ENCODE measurements around the gene LRBA.

DNA sequence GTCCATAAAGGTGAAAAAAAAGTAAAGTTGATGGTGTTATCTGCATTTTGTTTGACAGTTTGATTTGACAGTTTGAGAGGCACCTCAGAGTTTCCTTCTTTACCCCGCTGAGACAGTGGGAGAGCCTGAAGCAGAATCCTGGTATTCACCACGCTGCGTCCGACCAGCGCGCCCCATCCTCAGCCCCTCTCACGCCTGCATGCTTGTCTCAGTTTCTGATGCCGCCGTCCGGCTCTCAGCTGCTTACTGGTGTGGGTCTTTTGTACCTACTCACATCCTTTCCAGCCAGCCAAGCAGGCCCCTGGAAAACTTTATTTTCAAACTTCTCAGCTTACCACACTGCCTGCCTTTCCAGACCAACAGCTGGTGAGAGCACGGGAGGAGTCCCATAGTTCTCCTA is 761.7 kb downstream of the LRBA start:
- TF ChIP-seq, protein P1, sequence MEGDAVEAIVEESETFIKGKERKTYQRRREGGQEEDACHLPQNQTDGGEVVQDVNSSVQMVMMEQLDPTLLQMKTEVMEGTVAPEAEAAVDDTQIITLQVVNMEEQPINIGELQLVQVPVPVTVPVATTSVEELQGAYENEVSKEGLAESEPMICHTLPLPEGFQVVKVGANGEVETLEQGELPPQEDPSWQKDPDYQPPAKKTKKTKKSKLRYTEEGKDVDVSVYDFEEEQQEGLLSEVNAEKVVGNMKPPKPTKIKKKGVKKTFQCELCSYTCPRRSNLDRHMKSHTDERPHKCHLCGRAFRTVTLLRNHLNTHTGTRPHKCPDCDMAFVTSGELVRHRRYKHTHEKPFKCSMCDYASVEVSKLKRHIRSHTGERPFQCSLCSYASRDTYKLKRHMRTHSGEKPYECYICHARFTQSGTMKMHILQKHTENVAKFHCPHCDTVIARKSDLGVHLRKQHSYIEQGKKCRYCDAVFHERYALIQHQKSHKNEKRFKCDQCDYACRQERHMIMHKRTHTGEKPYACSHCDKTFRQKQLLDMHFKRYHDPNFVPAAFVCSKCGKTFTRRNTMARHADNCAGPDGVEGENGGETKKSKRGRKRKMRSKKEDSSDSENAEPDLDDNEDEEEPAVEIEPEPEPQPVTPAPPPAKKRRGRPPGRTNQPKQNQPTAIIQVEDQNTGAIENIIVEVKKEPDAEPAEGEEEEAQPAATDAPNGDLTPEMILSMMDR (IDR thresholded peaks at IDR 0.05; ENCODE audit: borderline replicate concordance, extremely low read depth, low read length, poor library complexity, severe bottlenecking): no peak
- no peak for TF ChIP-seq EZH2 (IDR thresholded peaks at IDR 0.05; ENCODE audit: borderline replicate concordance, low read depth, low read length, severe bottlenecking)
